Fibroblast of lung (primary cell): ENCODE measurements around the gene SMIM36. TPM values are rescaled to one million over a fixed set of nuclear protein-coding genes. Genes with fewer than 3 reads are reported as not detected.
A peak's percentile ranks its signal among the peaks of the same experiment; 100 is the strongest.

ENCODE experiments used
- DNase-seq, 2 donors: peaks; one replicate each; pipeline versions ENCODE4 v3.0.0 to v3.0.0-alpha.2; 2010; ENCODE audit warnings: low read depth in 2 of 2
- H2AFZ ChIP-seq: 2 replicates; pipeline ENCODE4 v1.5.1; 2012; ENCODE audit warnings: low read length, control low read depth, inconsistent platforms
- H3K27ac ChIP-seq: 2 replicates; pipeline ENCODE4 v1.5.1; 2011; ENCODE audit warnings: low read length, control low read depth; ENCODE audit not compliant: insufficient read depth
- H3K27me3 ChIP-seq: 2 replicates; pipeline ENCODE4 v1.5.1; 2011; ENCODE audit warnings: mild to moderate bottlenecking, low read length; ENCODE audit not compliant: control insufficient read depth, insufficient read depth
- H3K36me3 ChIP-seq: 2 replicates; pipeline ENCODE4 v1.5.1; 2011; ENCODE audit warnings: low read length; ENCODE audit not compliant: control insufficient read depth, insufficient read depth
- H3K4me1 ChIP-seq: 2 replicates; pipeline ENCODE4 v1.5.1; 2011; ENCODE audit warnings: low read length; ENCODE audit not compliant: control insufficient read depth, insufficient read depth; ENCODE audit errors: extremely low read depth
- H3K4me2 ChIP-seq: 2 replicates; pipeline ENCODE4 v1.5.1; 2011; ENCODE audit warnings: low read length, control low read depth; ENCODE audit not compliant: insufficient read depth; ENCODE audit errors: extremely low read depth
- H3K4me3 ChIP-seq, 4 experiments: fragments of 200-600 bp in 1 of 4; sonication (generic) in 1 of 4; replicated peaks in 1 of 4; 2 replicates each; pipeline ENCODE4 v1.5.1; 2011 to 2016; ENCODE audit warnings: low read length in 4 of 4, low read depth in 3 of 4, mild to moderate bottlenecking in 3 of 4, control low read depth in 2 of 4, inconsistent platforms in 1 of 4, mixed read lengths in 1 of 4; ENCODE audit not compliant: insufficient read depth in 1 of 4; ENCODE audit errors: control extremely low read depth in 1 of 4
- H3K79me2 ChIP-seq: 2 replicates; pipeline ENCODE4 v1.5.1; 2012; ENCODE audit warnings: mild to moderate bottlenecking, low read length, inconsistent platforms; ENCODE audit not compliant: control insufficient read depth, insufficient read depth
- H3K9ac ChIP-seq: 2 replicates; pipeline ENCODE4 v1.5.1; 2011; ENCODE audit warnings: mild to moderate bottlenecking, low read length, control low read depth; ENCODE audit not compliant: insufficient read depth
- H3K9me3 ChIP-seq: 2 replicates; pipeline ENCODE4 v1.5.1; 2012; ENCODE audit warnings: low read depth, low read length; ENCODE audit not compliant: control insufficient read depth, insufficient read depth
- H4K20me1 ChIP-seq: 2 replicates; pipeline ENCODE4 v1.5.1; 2011; ENCODE audit warnings: low read length; ENCODE audit not compliant: control insufficient read depth, insufficient read depth; ENCODE audit errors: extremely low read depth
- CTCF ChIP-seq, 2 donors: IDR thresholded peaks in 1 of 2; conservative IDR thresholded peaks in 1 of 2; 1 replicate in 1 of 2; 2 replicates in 1 of 2; pipeline ENCODE4 v1.5.1; 2011 to 2012; ENCODE audit warnings: low read length in 2 of 2, control low read depth in 1 of 2, inconsistent platforms in 1 of 2, low read depth in 1 of 2, mild to moderate bottlenecking in 1 of 2
- EZH2 ChIP-seq: IDR thresholded peaks from 2 replicates; pipeline ENCODE4 v1.5.1; 2012; ENCODE audit warnings: low read length, control low read depth, mild to moderate bottlenecking; ENCODE audit errors: missing control alignments
- polyA plus RNA-seq, 2 donors: library from polyadenylated mRNA; depleted of rRNA in 1 of 2; stranded (reverse) in 1 of 2; unstranded in 1 of 2; fragments of >200 nt; gene quantifications; 2 replicates each; pipeline ENCODE4 v1.2.1, GENCODE V29; 2011 to 2012; ENCODE audit warnings: missing spikeins in 1 of 2
- total RNA-seq: library from RNA; depleted of rRNA; stranded (reverse); fragments of >200 nt; gene quantifications from 2 replicates; pipeline ENCODE4 v1.2.1, GENCODE V29; 2014

The SMIM36 gene
- total and polyA plus RNA-seq, 2 donors (not counting 1 experiment from before 2014, with no cell fraction given) = not detected

GRCh38 chr17:55463600-55463999 lies 47.7 kb downstream of the SMIM36 start:
- no peak overlapping the region for H3K27ac ChIP-seq
- H3K27me3 ChIP-seq = no peaks in the 10 kb centered on the region
- H4K20me1 ChIP-seq = no peaks in the 10 kb centered on the region
- no peaks in the 10 kb centered on the region for H3K36me3 ChIP-seq
- no peaks in the 10 kb centered on the region for H3K79me2 ChIP-seq
- no peak for DNase-seq
- TF ChIP-seq EZH2 (no peak), CTCF (conservative IDR thresholded peaks at IDR 0.05 in 1 of 2, IDR thresholded peaks at IDR 0.05 in 1 of 2; ENCODE audit: low read depth in 1 of 2, low read length in 2 of 2) (no peak)
- H3K4me1 ChIP-seq = peaks cover 3% of the 10 kb centered on the region
- no peak overlapping the region for H3K4me3 ChIP-seq
- no peaks in the 10 kb centered on the region for H3K9me3 ChIP-seq
- H3K4me2 ChIP-seq = no peak overlapping the region
- H2AFZ ChIP-seq = no peak overlapping the region
- H3K9ac ChIP-seq = no peak overlapping the region

- H3K79me2 ChIP-seq = no peaks in the 10 kb centered on the region
- H3K36me3 ChIP-seq = no peaks in the 10 kb centered on the region
- peak in 1 of 2 donors; percentile 42 for DNase-seq
- no peaks in the 10 kb centered on the region for H3K27me3 ChIP-seq
- no peak overlapping the region for H3K27ac ChIP-seq
- no peak overlapping the region for H3K9ac ChIP-seq
- peaks cover 4% of the 10 kb centered on the region for H3K4me1 ChIP-seq
- no peak overlapping the region for H3K4me2 ChIP-seq
- H3K9me3 ChIP-seq = no peaks in the 10 kb centered on the region
- no peak for TF ChIP-seq EZH2
- TF ChIP-seq CTCF (conservative IDR thresholded peaks at IDR 0.05 in 1 of 2, IDR thresholded peaks at IDR 0.05 in 1 of 2; ENCODE audit: low read depth in 1 of 2, low read length in 2 of 2) = no peak
- no peak overlapping the region for H2AFZ ChIP-seq
- no peak overlapping the region for H3K4me3 ChIP-seq
- no peaks in the 10 kb centered on the region for H4K20me1 ChIP-seq
These were observed 48.5 kb downstream of the SMIM36 start for GRCh38 chr17:55462711-55463110.

GRCh38 chr17:55462234-55462633 lies 49.0 kb downstream of the SMIM36 start:
- no peaks in the 10 kb centered on the region for H3K79me2 ChIP-seq
- peaks cover 4% of the 10 kb centered on the region for H3K4me1 ChIP-seq
- no peak overlapping the region for H2AFZ ChIP-seq
- H3K4me3 ChIP-seq = no peak overlapping the region
- H3K27ac ChIP-seq = no peak overlapping the region
- TF ChIP-seq CTCF (conservative IDR thresholded peaks at IDR 0.05 in 1 of 2, IDR thresholded peaks at IDR 0.05 in 1 of 2; ENCODE audit: low read depth in 1 of 2, low read length in 2 of 2) (no peak), EZH2 (no peak)
- no peak overlapping the region for H3K4me2 ChIP-seq
- DNase-seq = no peak
- no peaks in the 10 kb centered on the region for H3K9me3 ChIP-seq
- no peaks in the 10 kb centered on the region for H3K27me3 ChIP-seq
- H3K9ac ChIP-seq = no peak overlapping the region
- H4K20me1 ChIP-seq = no peaks in the 10 kb centered on the region
- H3K36me3 ChIP-seq = no peaks in the 10 kb centered on the region
